IMR-90 (cell line): ENCODE data around the gene TCFL5. TPM values are rescaled to one million over a fixed set of nuclear protein-coding genes. Genes with fewer than 3 reads are reported as not detected.

Source experiments
- ATAC-seq: fragments of 200-7000 bp; cut with Tn5 transposase; 2 replicates; pipeline ENCODE4 v1.9.1; 2020; ENCODE audit warnings: low read depth, mild to moderate bottlenecking, moderate library complexity
- BruUV-seq: library from RNA; stranded (reverse); fragments of 400-500 nt; replicated peaks from 2 replicates; lab custom pipeline; 2021; lab: Mats Ljungman, UMichigan
- CTCF ChIA-PET: fragments of 300-600 bp; formaldehyde crosslinking; extraction: SDS; loops from one replicate; lab custom pipeline; 2021; ENCODE audit warnings: antibody characterized with exemption; lab: Yijun Ruan, JAX
- POLR2A ChIA-PET: fragments of 300-600 bp; sonication (Branson Sonifier 250); formaldehyde crosslinking; loops from one replicate; lab custom pipeline; 2022; ENCODE audit warnings: antibody characterized with exemption; ENCODE audit not compliant: unreplicated experiment; lab: Charles Lee
- DNase-seq: peaks from one replicate; pipeline ENCODE4 v3.0.0; 2013
- H2AFZ ChIP-seq: replicated peaks from 2 replicates; pipeline ENCODE3; 2013; ENCODE audit warnings: low read length, mild to moderate bottlenecking; ENCODE audit not compliant: poor library complexity
- H2AK5ac ChIP-seq: 2 replicates; pipeline ENCODE4 v1.6.1; 2013; ENCODE audit warnings: low read depth, low read length, inconsistent platforms
- H2AK9ac ChIP-seq: replicated peaks from 2 replicates; pipeline ENCODE3; 2013; ENCODE audit warnings: mild to moderate bottlenecking, low read depth, low read length, moderate library complexity; ENCODE audit not compliant: poor library complexity
- H2BK120ac ChIP-seq: 2 replicates; pipeline ENCODE4 v1.6.1; 2013; ENCODE audit warnings: low read depth, low read length, inconsistent platforms
- H2BK15ac ChIP-seq: 3 replicates; pipeline ENCODE4 v1.6.1; 2013; ENCODE audit warnings: low read depth, low read length, inconsistent platforms
- H2BK20ac ChIP-seq: 2 replicates; pipeline ENCODE4 v1.6.1; 2013; ENCODE audit warnings: low read depth, mild to moderate bottlenecking, inconsistent platforms, low read length, moderate library complexity
- H2BK5ac ChIP-seq: 2 replicates; pipeline ENCODE4 v1.6.1; 2013; ENCODE audit warnings: mild to moderate bottlenecking, low read depth, low read length, inconsistent platforms; ENCODE audit not compliant: poor library complexity, severe bottlenecking
- H3K14ac ChIP-seq: replicated peaks from 2 replicates; pipeline ENCODE4 v1.6.1; 2013; ENCODE audit warnings: low read depth, low read length, inconsistent platforms
- H3K18ac ChIP-seq: 2 replicates; pipeline ENCODE4 v1.6.1; 2013; ENCODE audit warnings: low read depth, low read length, control low read depth
- H3K23ac ChIP-seq: 2 replicates; pipeline ENCODE4 v1.6.1; 2013; ENCODE audit warnings: low read depth, low read length, inconsistent platforms
- H3K27ac ChIP-seq: 2 replicates; pipeline ENCODE4 v1.5.1; 2013; ENCODE audit warnings: mild to moderate bottlenecking, control low read depth, low read length; ENCODE audit not compliant: insufficient read depth
- H3K27me3 ChIP-seq: 2 replicates; pipeline ENCODE4 v1.6.1; 2013; ENCODE audit warnings: low read length; ENCODE audit not compliant: control insufficient read depth, insufficient read depth
- H3K36me3 ChIP-seq: 2 replicates; pipeline ENCODE4 v1.6.1; 2013; ENCODE audit warnings: low read length, mixed read lengths; ENCODE audit not compliant: control insufficient read depth, insufficient read depth
- H3K4ac ChIP-seq: 2 replicates; pipeline ENCODE4 v1.6.1; 2013; ENCODE audit warnings: low read depth, low read length, inconsistent platforms
- H3K4me1 ChIP-seq: 2 replicates; pipeline ENCODE4 v1.6.1; 2013; ENCODE audit warnings: low read length, mixed read lengths; ENCODE audit not compliant: control insufficient read depth, insufficient read depth
- H3K4me2 ChIP-seq: 2 replicates; pipeline ENCODE4 v1.6.1; 2013; ENCODE audit warnings: low read depth, mild to moderate bottlenecking, control low read depth, low read length, moderate library complexity
- H3K4me3 ChIP-seq: 2 replicates; pipeline ENCODE4 v1.5.1; 2013; ENCODE audit warnings: low read depth, mild to moderate bottlenecking, control low read depth, low read length, moderate library complexity; ENCODE audit not compliant: insufficient read depth
- H3K56ac ChIP-seq: 2 replicates; pipeline ENCODE4 v1.6.1; 2013; ENCODE audit warnings: low read length, inconsistent platforms; ENCODE audit not compliant: insufficient read depth; ENCODE audit errors: extremely low read depth
- H3K79me1 ChIP-seq, 2 experiments: 2 replicates each; pipeline ENCODE4 v1.6.1; 2013; ENCODE audit warnings: low read length in 2 of 2, inconsistent platforms in 1 of 2, low read depth in 1 of 2
- H3K9ac ChIP-seq: 2 replicates; pipeline ENCODE4 v1.6.1; 2013; ENCODE audit warnings: low read depth, low read length, control low read depth
- H3K9me1 ChIP-seq: 2 replicates; pipeline ENCODE4 v1.6.1; 2013; ENCODE audit warnings: low read length, inconsistent platforms; ENCODE audit not compliant: insufficient read depth
- H3K9me3 ChIP-seq: 2 replicates; pipeline ENCODE4 v1.6.1; 2013; ENCODE audit warnings: low read length; ENCODE audit not compliant: control insufficient read depth, insufficient read depth
- H4K20me1 ChIP-seq: 2 replicates; pipeline ENCODE4 v1.6.1; 2013; ENCODE audit warnings: low read length, inconsistent platforms; ENCODE audit not compliant: insufficient read depth
- H4K5ac ChIP-seq: 2 replicates; pipeline ENCODE4 v1.6.1; 2013; ENCODE audit warnings: mild to moderate bottlenecking, low read depth, low read length, control low read depth
- H4K8ac ChIP-seq, 2 experiments: 2 replicates each; pipeline ENCODE4 v1.6.1; 2013; ENCODE audit warnings: low read depth in 2 of 2, low read length in 2 of 2, control low read depth in 1 of 2, inconsistent platforms in 1 of 2
- H4K91ac ChIP-seq: 2 replicates; pipeline ENCODE4 v1.6.1; 2013; ENCODE audit warnings: low read depth, low read length, inconsistent platforms; ENCODE audit not compliant: insufficient read depth
- CTCF ChIP-seq: conservative IDR thresholded peaks from 2 replicates; pipeline ENCODE4 v1.5.1; 2012; ENCODE audit warnings: mild to moderate bottlenecking, low read depth, low read length, improper control_type of control experiment
- MAFK ChIP-seq: IDR thresholded peaks from 2 replicates; pipeline ENCODE4 v1.6.1; 2012; ENCODE audit warnings: low read depth, low read length, improper control_type of control experiment
- NFE2L2 ChIP-seq: fragments of 150-350 bp; IDR thresholded peaks from 2 replicates; pipeline ENCODE4 v1.6.1; 2016; ENCODE audit warnings: low read depth, mild to moderate bottlenecking, low read length
- RAD21 ChIP-seq: IDR thresholded peaks from 2 replicates; pipeline ENCODE4 v1.6.1; 2012; ENCODE audit warnings: low read length, improper control_type of control experiment
- SMC3 ChIP-seq: fragments of 150-350 bp; IDR thresholded peaks from 2 replicates; pipeline ENCODE4 v1.6.1; 2016; ENCODE audit warnings: low read depth, mild to moderate bottlenecking, antibody characterized with exemption, low read length, moderate library complexity
- WGBS, 2 experiments: methylation state at CpG; one replicate each; pipeline versions ENCODE4 v1.1.5 to v1.1.7; 2013; ENCODE audit warnings: missing lambda C conversion rate in 2 of 2; ENCODE audit not compliant: insufficient read length in 1 of 2; ENCODE audit errors: extremely low coverage in 2 of 2; 5-methylcytosine and 5-hydroxymethylcytosine counted together
- dilution Hi-C: fragments of 300-500 bp; cut with HindIII; formaldehyde crosslinking; loops from one replicate; pipeline ENCODE4 v1.14.3; 2018; ENCODE audit warnings: low sequenced_read_pairs; ENCODE audit not compliant: unreplicated experiment
- in situ Hi-C: fragments of 300-500 bp; cut with MboI; formaldehyde crosslinking; loops from 3 replicates; pipeline ENCODE4 v1.14.3; 2019; ENCODE audit warnings: low sequenced_read_pairs, inconsistent platforms, mixed read lengths
- intact Hi-C: fragments of 100-400 bp; cut with micrococcal nuclease; formaldehyde crosslinking; loops from 2 replicates; pipeline ENCODE4 v1.10.0; 2022
- polyA plus RNA-seq, 3 experiments: library from polyadenylated mRNA; depleted of rRNA; stranded (reverse); fragments of >200 nt; gene quantifications; 2 replicates each; pipeline ENCODE4 v1.2.3, GENCODE V29; 2012; ENCODE audit warnings: low replicate concordance in 1 of 3
- total RNA-seq: library from RNA; depleted of rRNA; stranded (reverse); fragments of >200 nt; gene quantifications from 2 replicates; pipeline ENCODE4 v1.2.3, GENCODE V29; 2012

The TCFL5 gene
- total and polyA plus RNA-seq, 2 of the 4 experiments (the other 2 are of a cell fraction): 6.0 to 8.2 TPM

GRCh38 chr20:62887860-62888239 lies 26.2 kb upstream of the TCFL5 start:
- H3K27me3 ChIP-seq: no peaks in the 10 kb centered on the region
- H3K4me1 ChIP-seq: peaks cover 11% of the 10 kb centered on the region
- H2AFZ ChIP-seq: no peak overlapping the region
- in situ Hi-C loops: no loop called here
- peak overlapping the region; percentile 13; the same call in 1 of the 2 replicates for H4K91ac ChIP-seq
- H3K56ac ChIP-seq: no peak overlapping the region
- peak overlapping the region; percentile 10; the same call in 1 of the 2 replicates for H3K14ac ChIP-seq
- no peak overlapping the region for H2BK15ac ChIP-seq
- peak overlapping the region; percentile 27 for H3K4ac ChIP-seq
- H3K9me3 ChIP-seq: no peaks in the 10 kb centered on the region
- peak overlapping the region; percentile 63 for H2BK5ac ChIP-seq
- no peak overlapping the region for H4K5ac ChIP-seq
- DNase-seq: no peak
- H3K4me3 ChIP-seq: no peak overlapping the region
- peak overlapping the region; percentile 51 for H2AK9ac ChIP-seq
- peaks cover 0 to 41% of the 10 kb centered on the region in 2 experiments; a peak in 3 of 4 replicates for H3K79me1 ChIP-seq
- H3K9me1 ChIP-seq: peaks cover 11% of the 10 kb centered on the region
- H2BK20ac ChIP-seq: no peak overlapping the region
- H4K8ac ChIP-seq: peak overlapping the region in 1 of 2 experiments; percentile 17; a peak in 2 of 4 replicates
- H3K18ac ChIP-seq: no peak overlapping the region
- POLR2A ChIA-PET: no interaction called here
- H2BK120ac ChIP-seq: no peak overlapping the region
- CTCF ChIA-PET: interaction anchor here (1.0 to 1.7 kb wide), 2 partner anchors 12 to 13 kb away, joined by 5 to 12 read pairs; no protein-coding TSS in a partner anchor
- no peak overlapping the region for H3K23ac ChIP-seq
- no peak overlapping the region for H3K4me2 ChIP-seq
- 100% methylated on average over 1 of the region's 7 CpGs; no CpG with 5 or more reads in 1 of the 2 experiments for WGBS, 2 experiments
- H3K36me3 ChIP-seq: peaks cover 53% of the 10 kb centered on the region
- H4K20me1 ChIP-seq: peaks cover 20% of the 10 kb centered on the region
- BruUV-seq: no TSS peak
- TF ChIP-seq CTCF: no peak
- TF ChIP-seq RAD21: no peak
- TF ChIP-seq MAFK: no peak
- no peak for TF ChIP-seq NFE2L2
- no peak for TF ChIP-seq SMC3
- H3K27ac ChIP-seq: peak overlapping the region; percentile 45
- dilution Hi-C loops: no loop called here
- ATAC-seq: peak; percentile 37
- no peak overlapping the region for H3K9ac ChIP-seq
- intact Hi-C loops: no loop called here
- H2AK5ac ChIP-seq: peak overlapping the region; percentile 50; the same call in 1 of the 2 replicates
